GM19025 (cell line): Measurements from ENCODE around the gene MORN5.

Experiments
- ATAC-seq: cut with Tn5 transposase; IDR thresholded peaks from one replicate; pipeline ENCODE4 v1.9.1; 2021; ENCODE audit warnings: mild to moderate bottlenecking, low read depth, moderate library complexity; ENCODE audit not compliant: unreplicated experiment

Gene MORN5

DNA sequence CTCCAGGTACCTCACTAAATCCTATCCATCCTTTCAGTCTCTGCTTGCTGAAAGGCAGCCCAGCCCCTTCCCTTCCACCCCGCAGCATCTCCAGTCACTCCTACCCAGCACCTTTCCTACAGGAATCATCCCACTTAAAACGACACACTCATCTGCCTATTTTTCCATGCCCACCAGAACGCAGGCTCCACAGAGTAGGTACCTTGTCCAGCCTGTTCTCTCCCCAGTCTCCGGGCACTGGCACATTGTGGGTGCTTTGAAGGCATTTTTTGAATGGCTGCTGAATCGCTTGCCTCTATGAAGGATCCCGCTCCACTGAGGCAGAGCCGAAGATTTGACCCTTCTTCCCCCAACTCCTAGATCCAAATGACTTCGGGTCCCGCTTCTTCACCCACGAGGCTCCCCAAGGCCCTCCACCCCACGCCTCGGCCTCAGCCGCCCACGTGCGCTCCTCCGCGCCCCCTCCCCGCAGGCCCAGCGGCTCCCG is 53.4 kb downstream of the MORN5 start:
- ATAC-seq = no peak

DNA sequence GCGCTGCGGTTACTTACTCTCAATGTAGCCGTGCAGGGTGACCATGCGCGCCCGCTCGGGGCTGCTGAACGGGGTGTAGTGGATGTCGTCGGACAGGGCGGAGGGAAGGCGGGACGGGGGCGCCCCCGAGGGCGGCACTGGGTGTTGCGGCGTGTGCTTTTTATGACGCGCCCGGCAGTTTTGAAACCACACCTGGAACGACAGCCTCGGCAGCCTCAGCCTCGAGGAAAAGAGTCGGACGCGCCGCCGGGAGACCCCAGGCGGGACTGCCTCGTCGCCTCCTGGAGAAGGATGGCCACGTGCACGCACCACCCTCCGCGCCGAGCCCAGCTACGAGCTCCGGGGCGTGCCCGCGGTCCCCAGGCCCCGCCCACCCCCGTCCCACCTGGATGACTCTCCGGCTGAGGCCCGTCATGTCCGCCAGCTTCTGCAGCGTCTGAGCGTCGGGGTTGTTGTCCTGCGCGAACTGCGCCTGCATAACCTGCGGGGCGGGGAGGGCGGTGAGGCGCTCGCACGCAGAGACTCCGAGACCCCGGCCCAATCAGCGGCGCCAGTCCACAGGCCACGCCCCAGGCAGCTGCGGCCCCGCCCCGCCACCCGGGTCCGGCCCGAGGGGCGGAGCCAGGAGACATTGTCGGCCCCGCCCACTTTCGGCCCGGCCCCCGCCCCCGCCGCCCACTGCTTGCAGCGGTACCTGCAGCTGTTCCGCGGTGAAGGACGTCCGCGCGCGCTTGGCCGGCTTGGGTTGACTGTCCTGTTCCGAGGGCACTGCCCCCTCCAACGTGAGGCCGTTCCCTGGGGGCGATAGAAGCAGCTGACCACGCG is 54.1 kb downstream of the MORN5 start:
- no peak for ATAC-seq

DNA sequence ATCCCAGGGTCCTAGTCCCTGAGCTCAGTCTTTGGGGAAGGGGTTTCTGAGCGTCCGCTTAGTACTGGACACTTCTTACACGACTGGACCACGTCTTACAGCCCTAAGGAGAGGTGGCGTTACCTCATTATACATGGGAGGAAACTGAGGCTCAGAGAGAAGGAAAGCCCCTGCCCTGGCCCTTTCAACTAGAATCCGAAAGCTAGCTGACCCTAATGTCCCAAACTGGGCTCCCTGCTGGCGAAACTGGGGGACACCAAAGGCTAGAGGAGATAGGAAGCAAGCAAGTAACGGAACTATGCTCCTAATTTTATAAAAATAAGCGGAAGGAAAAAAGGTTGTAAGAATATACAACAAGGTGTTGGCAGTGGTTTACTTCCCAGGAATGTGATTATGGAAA is 54.8 kb downstream of the MORN5 start:
- no peak for ATAC-seq

DNA sequence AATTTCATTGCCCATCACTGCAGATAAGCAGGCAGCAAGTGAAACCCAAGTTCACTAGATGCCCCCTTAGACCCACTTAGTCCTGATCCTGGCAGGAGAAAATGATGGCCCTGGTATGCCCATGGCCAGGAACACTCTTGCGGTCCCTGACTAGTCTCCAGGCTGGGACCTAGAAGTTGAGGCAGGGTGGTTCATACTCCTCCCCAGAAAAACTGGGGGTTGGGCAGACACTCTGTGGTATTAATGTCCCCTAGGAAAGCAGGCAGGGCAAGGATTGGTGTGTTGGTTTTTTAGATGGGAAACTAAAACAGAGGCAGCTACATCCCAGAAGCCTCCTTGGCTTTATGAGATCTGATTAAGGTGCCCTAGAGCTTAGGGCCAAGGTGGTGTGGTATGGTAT is 56.0 kb downstream of the MORN5 start:
- ATAC-seq = no peak

DNA sequence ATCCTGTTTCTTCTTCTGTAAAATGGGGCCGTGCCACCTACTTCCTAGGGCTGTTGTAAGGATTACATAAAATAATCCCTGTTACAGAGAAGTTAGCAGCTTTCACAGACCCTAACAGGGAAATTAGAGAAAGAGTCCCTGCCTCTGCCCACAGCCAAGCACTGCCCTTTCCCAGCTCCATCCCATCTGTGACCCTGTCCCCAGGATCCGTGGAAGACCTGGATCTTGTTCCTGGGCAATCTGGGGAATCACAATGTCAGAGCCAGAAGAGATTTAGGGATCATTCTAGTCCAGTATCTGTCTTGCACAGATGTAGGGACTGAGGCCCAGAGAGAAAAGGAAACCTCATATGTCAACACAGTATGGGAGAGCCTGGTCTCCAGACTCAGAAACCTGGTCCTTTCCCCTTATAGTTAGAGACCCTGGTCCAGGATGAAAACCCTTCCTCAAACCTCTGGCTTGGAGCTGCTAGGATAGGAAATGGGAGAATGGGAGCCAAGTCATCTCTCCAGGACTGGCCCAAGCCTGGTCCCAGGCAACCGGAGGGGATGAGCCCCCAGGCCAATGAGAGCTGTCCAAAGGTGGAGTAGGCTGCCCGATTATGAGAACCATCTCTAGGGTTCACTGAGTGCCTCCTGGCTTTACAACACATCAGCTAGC is 56.6 kb downstream of the MORN5 start:
- no peak for ATAC-seq

- ATAC-seq = no peak
These were observed 57.2 kb downstream of the MORN5 start for GRCh38 chr9:122216798-122217418.

- ATAC-seq = no peak
These were observed 57.9 kb downstream of the MORN5 start for GRCh38 chr9:122217640-122218039.

DNA sequence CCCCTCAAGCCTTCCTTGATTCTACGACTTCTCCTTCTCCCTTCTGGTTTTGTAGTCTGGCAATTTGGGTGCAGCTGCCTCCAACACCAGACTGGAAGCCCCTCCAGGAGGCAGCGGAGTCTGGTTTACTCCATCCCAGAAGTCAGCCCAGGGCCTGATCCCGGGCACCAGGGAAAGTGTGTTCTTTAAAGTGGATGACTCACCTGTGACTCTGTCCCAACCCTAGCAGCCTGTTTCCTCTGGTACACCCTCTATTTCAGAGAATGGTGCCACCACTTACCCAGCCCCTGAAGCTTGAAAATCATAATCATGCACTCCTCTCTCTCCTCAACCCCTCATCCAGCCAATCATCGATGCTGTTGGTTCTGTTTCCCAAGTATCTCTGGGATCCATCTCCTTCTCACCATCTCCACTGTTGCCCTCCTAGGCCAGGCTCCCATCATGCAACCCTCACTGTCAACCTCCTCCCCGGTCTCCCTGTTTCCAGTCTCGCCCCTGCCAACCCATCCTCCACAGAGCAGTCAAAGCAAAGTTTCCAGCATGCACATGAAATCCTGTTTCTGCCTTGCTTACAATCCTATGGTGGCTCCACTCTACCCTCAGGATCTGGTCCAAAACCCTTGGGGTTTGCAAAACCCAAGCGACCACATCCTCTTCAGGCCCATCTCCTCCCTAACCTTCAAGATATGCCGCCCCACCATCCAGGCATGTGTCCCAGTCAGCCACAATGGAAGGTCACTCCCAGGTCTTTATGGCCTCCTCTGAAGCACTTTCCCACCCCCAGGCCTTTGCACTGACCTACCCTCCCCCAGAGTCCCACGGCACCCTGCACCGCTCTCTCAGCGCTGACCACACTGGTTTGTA is 58.6 kb downstream of the MORN5 start:
- ATAC-seq = no peak

- no peak for ATAC-seq
These were observed 59.5 kb downstream of the MORN5 start for GRCh38 chr9:122218935-122219855.

DNA sequence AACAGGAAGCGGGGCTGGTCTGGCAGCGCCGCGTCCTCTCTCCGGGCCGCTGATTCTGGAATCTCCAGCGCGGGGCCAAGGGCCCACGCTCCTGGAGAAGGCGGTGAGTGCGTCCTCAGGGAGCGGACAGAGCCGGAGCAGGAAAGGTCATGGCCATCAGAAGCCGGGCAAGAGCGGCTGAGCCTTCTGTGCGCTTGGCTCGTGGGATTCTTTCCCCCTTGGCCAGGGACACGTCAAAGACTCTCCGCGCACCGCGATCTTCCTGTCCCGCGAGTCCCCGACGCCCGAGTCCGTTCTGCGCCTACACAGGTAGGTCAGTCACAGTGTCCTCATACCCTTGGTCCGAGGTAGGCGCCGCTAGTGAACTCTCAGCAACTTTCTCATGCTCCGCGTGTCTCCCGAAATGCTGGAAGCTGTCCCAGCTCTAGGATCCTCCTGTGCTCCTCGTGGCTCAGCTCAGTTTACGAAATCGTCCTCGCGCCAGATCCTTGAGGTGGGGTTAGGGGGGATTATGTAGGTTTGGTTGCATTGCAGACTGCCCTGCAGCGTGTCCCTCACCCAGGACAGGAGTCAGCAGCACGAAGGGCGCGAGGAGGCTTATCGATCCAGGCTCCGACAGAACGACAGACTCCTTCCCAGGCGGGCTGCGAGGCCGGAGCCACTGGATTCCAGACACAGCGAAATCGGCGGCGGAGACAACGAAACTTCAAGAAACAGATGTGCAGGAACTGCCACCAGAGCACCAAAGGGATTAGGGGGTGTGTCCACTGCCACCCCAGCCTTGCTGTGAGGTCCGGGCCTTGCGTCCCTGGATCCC is 60.4 kb downstream of the MORN5 start:
- ATAC-seq = no peak

DNA sequence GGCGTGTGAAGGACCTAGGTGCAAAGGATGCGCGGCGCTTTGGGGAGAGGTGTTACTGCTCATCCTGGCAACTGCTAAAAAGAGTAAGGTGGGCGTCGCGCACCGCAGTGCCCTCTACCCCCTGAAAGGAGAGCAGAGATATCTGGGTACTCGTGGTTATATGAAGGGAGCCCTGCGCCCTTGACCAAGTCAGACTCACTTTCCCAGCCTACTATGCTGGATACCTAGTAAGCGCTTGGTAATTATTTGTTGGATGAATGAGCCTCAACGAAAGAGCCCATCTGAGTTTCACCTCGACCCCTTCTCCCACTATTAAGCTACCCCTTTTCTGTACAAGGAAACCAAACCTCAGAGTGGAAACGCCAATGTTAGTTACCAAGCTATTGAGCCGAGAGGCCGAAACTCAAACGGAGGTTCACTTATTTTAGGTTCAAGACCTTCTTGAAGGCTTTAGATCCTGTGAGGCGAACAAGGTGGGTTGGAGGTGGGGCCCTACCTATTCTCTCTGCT is 61.0 kb downstream of the MORN5 start:
- no peak for ATAC-seq

DNA sequence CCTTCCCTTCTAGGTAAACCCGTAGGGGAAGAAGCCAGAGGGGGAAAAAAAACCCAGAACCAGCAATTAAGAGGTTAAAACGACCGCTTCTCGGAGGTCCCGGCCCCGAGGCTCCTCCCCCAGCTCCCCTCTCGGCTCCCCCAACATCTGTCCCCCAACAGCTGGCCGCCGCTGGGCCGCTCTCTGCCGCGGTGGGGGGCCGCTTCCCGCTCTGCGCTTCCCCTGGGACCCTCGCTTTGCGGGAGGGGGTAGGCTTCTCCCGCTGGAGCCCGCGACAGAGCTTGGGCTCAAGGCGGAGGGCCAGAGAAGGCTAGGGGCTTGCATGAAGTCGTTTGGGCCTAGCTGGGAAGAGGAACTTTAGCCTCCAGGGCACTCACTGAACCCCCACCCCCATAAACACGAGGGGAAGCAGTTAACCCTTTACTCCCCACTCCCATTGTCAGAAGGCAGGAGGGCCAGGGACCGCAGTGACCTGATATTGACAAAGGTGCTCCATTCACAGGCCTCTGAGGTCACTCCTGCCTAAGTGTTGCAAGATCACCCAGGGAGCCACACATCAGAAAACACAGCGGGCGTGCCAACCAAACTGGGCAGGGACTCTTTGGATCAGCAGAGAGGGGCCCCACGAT is 61.6 kb downstream of the MORN5 start:
- ATAC-seq = no peak

GRCh38 chr9:122222791-122223190 is 63.1 kb downstream of the MORN5 start:
- ATAC-seq = no peak

DNA sequence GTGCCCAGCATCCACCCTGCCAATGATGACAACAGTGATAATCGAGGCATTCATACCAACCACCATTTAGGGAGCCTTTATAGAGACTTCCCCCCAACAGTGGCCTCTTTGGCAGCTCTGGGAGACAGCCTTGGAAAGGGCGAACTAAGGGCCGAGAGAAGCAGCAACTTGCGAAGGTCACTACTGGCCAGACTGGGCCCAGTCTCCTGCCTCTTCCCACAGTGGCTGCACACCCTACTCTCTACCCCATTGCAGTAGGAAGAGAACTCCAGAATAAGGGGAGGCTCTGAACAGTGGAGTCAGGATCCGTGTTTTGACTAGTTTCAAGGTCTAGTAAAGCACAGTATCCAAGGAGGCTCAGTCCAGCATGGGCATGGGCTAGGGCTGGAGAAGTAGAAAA is 63.7 kb downstream of the MORN5 start:
- no peak for ATAC-seq

DNA sequence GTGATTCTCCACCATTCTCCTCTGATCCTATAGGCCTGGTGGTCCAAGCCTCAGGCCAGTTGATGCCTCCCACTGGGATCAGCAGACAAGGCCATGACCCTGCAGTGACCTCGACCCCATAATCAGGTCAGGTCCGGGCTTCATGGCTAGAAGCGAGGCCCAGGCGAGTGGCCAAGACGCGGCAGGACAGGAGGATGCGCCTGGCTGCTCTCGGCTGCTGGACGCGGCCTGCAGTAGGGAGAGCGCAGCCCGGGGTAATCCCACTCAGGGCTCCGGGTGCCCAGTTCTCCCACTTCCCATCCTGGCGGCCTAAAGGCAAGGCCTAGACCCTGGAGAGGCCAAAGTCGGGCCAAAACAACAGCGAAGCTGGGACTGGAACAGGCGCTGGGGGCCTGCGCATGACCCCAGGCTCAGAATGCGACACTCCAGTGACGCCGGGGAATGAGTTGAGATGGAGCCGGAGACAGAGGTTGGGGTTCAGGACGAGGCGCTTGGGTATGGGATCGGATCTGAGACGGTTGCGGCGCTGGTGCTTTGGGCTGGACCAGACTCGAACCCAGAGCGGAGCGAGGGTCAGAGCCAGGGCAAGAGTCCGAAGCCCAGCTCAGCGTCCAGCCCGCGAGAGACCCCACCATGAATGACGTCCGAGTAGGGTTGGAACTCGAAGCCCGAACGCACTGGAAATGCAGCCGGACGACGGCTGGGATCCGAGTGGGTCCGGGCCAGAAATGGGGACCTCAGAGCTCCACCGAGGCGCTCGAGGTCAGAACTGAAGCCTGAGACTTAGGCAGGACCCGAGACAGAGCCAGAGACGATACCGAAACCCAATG is 65.8 kb downstream of the MORN5 start:
- ATAC-seq = no peak

DNA sequence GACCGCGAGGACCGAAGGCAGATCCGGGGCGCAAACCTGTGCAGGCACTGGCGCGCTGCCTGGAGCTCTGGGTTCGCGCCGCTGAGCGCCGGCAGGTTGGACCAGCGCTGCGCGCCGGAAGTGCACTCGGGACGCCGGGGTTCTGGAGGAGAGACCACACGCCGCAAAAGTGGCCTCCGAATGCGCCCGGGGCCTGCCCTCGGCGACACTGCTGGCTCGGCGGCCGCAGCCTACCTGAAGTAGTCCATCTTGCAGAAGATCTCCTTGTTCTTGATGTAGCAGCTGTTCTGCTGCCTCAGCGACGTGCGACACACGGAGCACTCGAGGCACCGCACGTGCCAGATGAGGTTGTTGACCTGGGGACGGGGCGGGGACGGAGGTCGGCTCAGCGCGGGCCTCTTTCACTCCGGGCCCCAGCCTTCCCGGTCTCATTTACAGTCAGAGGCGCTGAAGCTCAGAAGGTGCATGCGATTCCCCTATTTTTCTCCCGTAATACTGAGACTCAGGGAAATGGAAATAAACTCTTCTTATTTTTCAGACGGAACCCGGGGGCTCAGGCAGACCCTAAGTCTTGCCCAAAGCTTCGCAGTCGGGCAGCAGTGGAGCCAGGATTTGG is 66.5 kb downstream of the MORN5 start:
- no peak for ATAC-seq
